Fibroblast of lung (primary cell): Measurements from ENCODE around the gene PDE8B. TPM values are rescaled to one million over a fixed set of nuclear protein-coding genes. Genes with fewer than 3 reads are reported as not detected.

ENCODE experiments used
- DNase-seq, 2 donors: peaks; one replicate each; pipeline versions ENCODE4 v3.0.0 to v3.0.0-alpha.2; 2010; ENCODE audit warnings: low read depth in 2 of 2
- H2AFZ ChIP-seq: 2 replicates; pipeline ENCODE4 v1.5.1; 2012; ENCODE audit warnings: low read length, control low read depth, inconsistent platforms
- H3K27ac ChIP-seq: 2 replicates; pipeline ENCODE4 v1.5.1; 2011; ENCODE audit warnings: low read length, control low read depth; ENCODE audit not compliant: insufficient read depth
- H3K27me3 ChIP-seq: 2 replicates; pipeline ENCODE4 v1.5.1; 2011; ENCODE audit warnings: mild to moderate bottlenecking, low read length; ENCODE audit not compliant: control insufficient read depth, insufficient read depth
- H3K36me3 ChIP-seq: 2 replicates; pipeline ENCODE4 v1.5.1; 2011; ENCODE audit warnings: low read length; ENCODE audit not compliant: control insufficient read depth, insufficient read depth
- H3K4me1 ChIP-seq: 2 replicates; pipeline ENCODE4 v1.5.1; 2011; ENCODE audit warnings: low read length; ENCODE audit not compliant: control insufficient read depth, insufficient read depth; ENCODE audit errors: extremely low read depth
- H3K4me2 ChIP-seq: 2 replicates; pipeline ENCODE4 v1.5.1; 2011; ENCODE audit warnings: low read length, control low read depth; ENCODE audit not compliant: insufficient read depth; ENCODE audit errors: extremely low read depth
- H3K4me3 ChIP-seq, 4 experiments: fragments of 200-600 bp in 1 of 4; sonication (generic) in 1 of 4; replicated peaks in 1 of 4; 2 replicates each; pipeline ENCODE4 v1.5.1; 2011 to 2016; ENCODE audit warnings: low read length in 4 of 4, low read depth in 3 of 4, mild to moderate bottlenecking in 3 of 4, control low read depth in 2 of 4, inconsistent platforms in 1 of 4, mixed read lengths in 1 of 4; ENCODE audit not compliant: insufficient read depth in 1 of 4; ENCODE audit errors: control extremely low read depth in 1 of 4
- H3K79me2 ChIP-seq: 2 replicates; pipeline ENCODE4 v1.5.1; 2012; ENCODE audit warnings: mild to moderate bottlenecking, low read length, inconsistent platforms; ENCODE audit not compliant: control insufficient read depth, insufficient read depth
- H3K9ac ChIP-seq: 2 replicates; pipeline ENCODE4 v1.5.1; 2011; ENCODE audit warnings: mild to moderate bottlenecking, low read length, control low read depth; ENCODE audit not compliant: insufficient read depth
- H3K9me3 ChIP-seq: 2 replicates; pipeline ENCODE4 v1.5.1; 2012; ENCODE audit warnings: low read depth, low read length; ENCODE audit not compliant: control insufficient read depth, insufficient read depth
- H4K20me1 ChIP-seq: 2 replicates; pipeline ENCODE4 v1.5.1; 2011; ENCODE audit warnings: low read length; ENCODE audit not compliant: control insufficient read depth, insufficient read depth; ENCODE audit errors: extremely low read depth
- EZH2 ChIP-seq: IDR thresholded peaks from 2 replicates; pipeline ENCODE4 v1.5.1; 2012; ENCODE audit warnings: low read length, control low read depth, mild to moderate bottlenecking; ENCODE audit errors: missing control alignments
- polyA plus RNA-seq, 2 donors: library from polyadenylated mRNA; depleted of rRNA in 1 of 2; stranded (reverse) in 1 of 2; unstranded in 1 of 2; fragments of >200 nt; gene quantifications; 2 replicates each; pipeline ENCODE4 v1.2.1, GENCODE V29; 2011 to 2012; ENCODE audit warnings: missing spikeins in 1 of 2
- total RNA-seq: library from RNA; depleted of rRNA; stranded (reverse); fragments of >200 nt; gene quantifications from 2 replicates; pipeline ENCODE4 v1.2.1, GENCODE V29; 2014
- TF ChIP-seq, protein P1 (sequence below), 2 donors: IDR thresholded peaks in 1 of 2; conservative IDR thresholded peaks in 1 of 2; 1 replicate in 1 of 2; 2 replicates in 1 of 2; pipeline ENCODE4 v1.5.1; 2011 to 2012; ENCODE audit warnings: low read length in 2 of 2, control low read depth in 1 of 2, inconsistent platforms in 1 of 2, low read depth in 1 of 2, mild to moderate bottlenecking in 1 of 2

Gene PDE8B
- total and polyA plus RNA-seq, 2 donors (not counting 1 experiment from before 2014, with no cell fraction given) = 0.17 to 0.18 TPM

DNA sequence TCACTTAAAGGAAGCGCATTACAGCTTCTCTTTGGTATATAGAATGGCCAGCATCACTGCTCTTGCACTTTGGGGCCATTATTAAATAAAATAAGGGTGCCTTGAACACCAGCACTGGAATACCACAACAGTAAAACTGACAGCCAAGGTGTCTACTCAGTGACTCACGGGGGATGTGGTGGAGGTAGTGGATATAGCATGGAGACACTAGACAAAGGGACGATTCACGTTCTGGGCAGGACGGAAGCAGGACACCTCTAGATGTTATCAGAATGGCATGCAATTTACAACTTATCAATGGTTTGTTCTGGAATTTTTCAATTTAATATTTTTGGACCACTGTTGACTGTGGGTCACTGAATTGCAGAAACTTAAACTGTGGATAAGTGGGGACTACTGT is 32.9 kb upstream of the PDE8B start:
- no peak overlapping the region for H3K4me2 ChIP-seq
- no peaks in the 10 kb centered on the region for H3K36me3 ChIP-seq
- no peak overlapping the region for H3K27ac ChIP-seq
- H2AFZ ChIP-seq = no peak overlapping the region
- peaks cover 35% of the 10 kb centered on the region for H3K27me3 ChIP-seq
- H3K4me3 ChIP-seq = no peak overlapping the region
- H3K9me3 ChIP-seq = no peaks in the 10 kb centered on the region
- H3K79me2 ChIP-seq = no peaks in the 10 kb centered on the region
- TF ChIP-seq EZH2 = no peak
- TF ChIP-seq, protein P1, sequence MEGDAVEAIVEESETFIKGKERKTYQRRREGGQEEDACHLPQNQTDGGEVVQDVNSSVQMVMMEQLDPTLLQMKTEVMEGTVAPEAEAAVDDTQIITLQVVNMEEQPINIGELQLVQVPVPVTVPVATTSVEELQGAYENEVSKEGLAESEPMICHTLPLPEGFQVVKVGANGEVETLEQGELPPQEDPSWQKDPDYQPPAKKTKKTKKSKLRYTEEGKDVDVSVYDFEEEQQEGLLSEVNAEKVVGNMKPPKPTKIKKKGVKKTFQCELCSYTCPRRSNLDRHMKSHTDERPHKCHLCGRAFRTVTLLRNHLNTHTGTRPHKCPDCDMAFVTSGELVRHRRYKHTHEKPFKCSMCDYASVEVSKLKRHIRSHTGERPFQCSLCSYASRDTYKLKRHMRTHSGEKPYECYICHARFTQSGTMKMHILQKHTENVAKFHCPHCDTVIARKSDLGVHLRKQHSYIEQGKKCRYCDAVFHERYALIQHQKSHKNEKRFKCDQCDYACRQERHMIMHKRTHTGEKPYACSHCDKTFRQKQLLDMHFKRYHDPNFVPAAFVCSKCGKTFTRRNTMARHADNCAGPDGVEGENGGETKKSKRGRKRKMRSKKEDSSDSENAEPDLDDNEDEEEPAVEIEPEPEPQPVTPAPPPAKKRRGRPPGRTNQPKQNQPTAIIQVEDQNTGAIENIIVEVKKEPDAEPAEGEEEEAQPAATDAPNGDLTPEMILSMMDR (conservative IDR thresholded peaks at IDR 0.05 in 1 of 2, IDR thresholded peaks at IDR 0.05 in 1 of 2; ENCODE audit: low read depth in 1 of 2, low read length in 2 of 2) = no peak
- H4K20me1 ChIP-seq = no peaks in the 10 kb centered on the region
- DNase-seq = no peak
- H3K9ac ChIP-seq = no peak overlapping the region
- H3K4me1 ChIP-seq = no peaks in the 10 kb centered on the region

DNA sequence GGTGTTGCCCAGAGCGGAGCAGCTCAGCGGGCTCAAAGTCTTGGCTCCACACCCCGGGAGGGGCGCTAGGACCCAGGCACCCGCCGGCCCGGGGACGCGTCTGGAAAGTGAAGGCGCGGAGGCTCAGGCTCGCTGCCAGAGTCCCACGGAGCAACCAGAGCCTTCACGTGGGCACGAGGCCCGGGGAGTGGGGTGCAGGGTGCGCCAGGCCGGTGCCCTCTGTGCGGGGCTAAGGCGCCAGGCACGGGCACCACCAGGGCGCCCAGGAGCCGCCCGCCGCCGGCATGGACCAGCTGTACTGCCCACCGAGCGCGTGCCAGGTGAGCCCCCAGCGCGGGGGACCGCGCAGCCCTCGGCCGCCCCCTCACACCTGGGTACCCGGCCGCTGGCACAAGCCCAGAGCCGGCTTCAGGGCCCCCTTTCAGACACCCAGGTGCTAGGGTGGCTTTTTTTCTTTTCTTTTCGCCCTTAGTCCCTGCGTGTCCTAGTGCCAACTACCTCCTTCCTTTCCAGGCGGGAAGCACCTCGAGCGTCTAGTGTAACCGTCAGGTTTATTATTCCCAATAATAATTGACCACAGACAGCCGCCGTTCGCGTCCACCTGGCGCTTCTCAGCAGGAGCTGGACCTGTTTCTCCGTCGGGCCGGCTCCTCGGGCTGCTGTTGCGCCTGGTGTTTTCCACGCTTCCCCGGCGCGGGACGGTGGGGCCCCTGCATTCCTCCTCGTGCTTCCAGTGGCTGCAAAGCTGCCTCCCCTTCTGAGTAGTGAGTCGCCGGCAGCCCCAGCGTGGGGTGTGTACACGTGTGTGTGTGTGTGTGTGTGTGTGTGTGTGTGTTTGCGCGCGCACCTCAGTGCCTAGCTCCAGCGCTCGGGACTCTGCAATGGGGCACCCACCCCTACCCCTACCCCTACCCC is 30.1 kb upstream of the PDE8B start:
- Histone ChIP-seq H4K20me1 (no peaks in the 10 kb centered on the region), H3K4me3 (peak overlapping the region; percentile 11 to 46 (median 30)), H3K9me3 (no peaks in the 10 kb centered on the region), H3K36me3 (no peaks in the 10 kb centered on the region), H3K79me2 (no peaks in the 10 kb centered on the region), H3K4me2 (peak overlapping the region; percentile 44), H3K4me1 (no peaks in the 10 kb centered on the region), H2AFZ (no peak overlapping the region), H3K9ac (no peak overlapping the region), H3K27me3 (peaks cover 33% of the 10 kb centered on the region), H3K27ac (no peak overlapping the region)
- peak in 1 of 2 donors; percentile 14 for DNase-seq
- TF ChIP-seq, protein P1 (conservative IDR thresholded peaks at IDR 0.05 in 1 of 2, IDR thresholded peaks at IDR 0.05 in 1 of 2; ENCODE audit: low read depth in 1 of 2, low read length in 2 of 2) = no peak
- TF ChIP-seq EZH2 = no peak

DNA sequence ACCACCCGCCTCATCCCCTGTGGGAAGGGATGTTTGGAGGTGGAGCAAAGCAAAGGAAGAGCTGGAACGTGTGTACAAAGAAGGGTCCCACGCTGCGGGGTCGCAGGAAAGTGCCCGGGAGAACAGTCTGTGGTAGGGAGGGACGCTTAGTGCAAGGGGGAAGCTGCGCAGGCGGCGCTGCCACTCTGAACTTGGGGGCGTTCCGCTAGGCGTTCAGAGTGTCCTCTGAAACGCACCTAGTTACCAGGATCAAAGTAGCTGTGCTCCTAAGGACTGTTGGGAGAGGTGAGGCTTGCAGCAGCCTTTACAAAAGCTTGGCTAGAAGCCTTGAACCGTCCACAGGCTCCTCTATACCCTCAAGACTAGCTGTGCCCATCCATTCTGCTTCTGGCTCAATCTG is 29.3 kb upstream of the PDE8B start:
- Histone ChIP-seq H3K4me1 (no peaks in the 10 kb centered on the region), H3K9ac (no peak overlapping the region), H3K79me2 (no peaks in the 10 kb centered on the region), H2AFZ (no peak overlapping the region), H4K20me1 (no peaks in the 10 kb centered on the region), H3K4me3 (no peak overlapping the region), H3K27ac (no peak overlapping the region), H3K36me3 (no peaks in the 10 kb centered on the region), H3K9me3 (no peaks in the 10 kb centered on the region), H3K27me3 (peaks cover 30% of the 10 kb centered on the region), H3K4me2 (no peak overlapping the region)
- peak; percentile 16 for TF ChIP-seq EZH2
- TF ChIP-seq, protein P1 (conservative IDR thresholded peaks at IDR 0.05 in 1 of 2, IDR thresholded peaks at IDR 0.05 in 1 of 2; ENCODE audit: low read depth in 1 of 2, low read length in 2 of 2) = no peak
- no peak for DNase-seq
